ENCODE results near the gene HTR2B.
A peak's percentile ranks its signal among the peaks of the same experiment; 100 is the strongest.

- TF ChIP-seq CTCF (IDR thresholded peaks at IDR 0.05), result peak in 2 of 4 experiments; percentile 23 to 30
- TF ChIP-seq POLR2AphosphoS5 (IDR thresholded peaks at IDR 0.05), result peak in 2 of 4 donors; percentile 51 to 54
- no peak for TF ChIP-seq POLR2A (IDR thresholded peaks at IDR 0.05)
Observed at GRCh38 chr2:231110551-231110950, 14.3 kb downstream of the HTR2B start.
